Left lung (tissue), 10 donors: ENCODE results near the gene CABP7. TPM values are rescaled to one million over a fixed set of nuclear protein-coding genes. Genes with fewer than 3 reads are reported as not detected.

ENCODE experiments used
- ATAC-seq: fragments of 200-7000 bp; cut with Tn5 transposase; one replicate; pipeline ENCODE4 v1.9.1; 2020; ENCODE audit warnings: moderate library complexity
- DNase-seq, 4 donors: peaks; one replicate each; pipeline ENCODE4 v3.0.0-alpha.2; 2013 to 2020
- H3K27ac ChIP-seq, 2 donors: fragments of 200-600 bp; sonication (generic) in 1 of 2; one replicate each; pipeline versions ENCODE4 v1.5.0 to v1.8.0; 2020 to 2021
- H3K27me3 ChIP-seq, 2 donors: fragments of 200-600 bp; sonication (generic) in 1 of 2; one replicate each; pipeline versions ENCODE4 v1.5.0 to v1.8.0; 2020 to 2021
- H3K36me3 ChIP-seq, 2 donors: fragments of 200-600 bp; sonication (generic) in 1 of 2; one replicate each; pipeline versions ENCODE4 v1.5.0 to v1.8.0; 2020 to 2021
- H3K4me1 ChIP-seq, 2 donors: fragments of 200-600 bp; one replicate each; pipeline ENCODE4 v1.8.0; 2021
- H3K4me3 ChIP-seq, 2 donors: fragments of 200-600 bp; sonication (generic) in 1 of 2; one replicate each; pipeline versions ENCODE4 v1.5.0 to v1.8.0; 2020 to 2021; ENCODE audit warnings: mild to moderate bottlenecking in 1 of 2
- H3K9me3 ChIP-seq, 2 donors: fragments of 200-600 bp; sonication (generic) in 1 of 2; one replicate each; pipeline versions ENCODE4 v1.5.0 to v1.8.0; 2020 to 2021
- intact Hi-C, 2 donors: fragments of 100-400 bp; cut with DNase I; formaldehyde crosslinking; loops; one replicate each; pipeline versions ENCODE4 v1.11.2 to v1.14.2; 2022
- polyA plus RNA-seq, 6 donors: library from polyadenylated mRNA; unstranded; fragments of 120-200 nt; gene quantifications; one replicate each; pipeline ENCODE4 v1.2.1, GENCODE V29; 2013; ENCODE audit not compliant: insufficient read length in 6 of 6
- total RNA-seq, 2 donors: library from RNA; stranded (reverse); fragmentation: NEBNext Ultra II Directional; extraction: Animal tissue kit (Norgen Biotek cat#: 25700); gene quantifications; one replicate each; pipeline ENCODE4 v1.2.1, GENCODE V29; 2021
- TF ChIP-seq, protein P1 (sequence below), 2 donors: fragments of 200-600 bp; sonication (generic) in 1 of 2; IDR thresholded peaks; one replicate each; pipeline versions ENCODE4 v1.5.0 to v1.8.0; 2021; ENCODE audit warnings: antibody characterized with exemption in 2 of 2
- donor health status: DM: no; HTN: yes; CAD: no.
- donor health status: DM: no; HTN: no; CAD: no.

The CABP7 gene
- total and polyA plus RNA-seq, 8 donors, result 0.13 to 0.21 (median 0.17) TPM; not detected in 2

DNA sequence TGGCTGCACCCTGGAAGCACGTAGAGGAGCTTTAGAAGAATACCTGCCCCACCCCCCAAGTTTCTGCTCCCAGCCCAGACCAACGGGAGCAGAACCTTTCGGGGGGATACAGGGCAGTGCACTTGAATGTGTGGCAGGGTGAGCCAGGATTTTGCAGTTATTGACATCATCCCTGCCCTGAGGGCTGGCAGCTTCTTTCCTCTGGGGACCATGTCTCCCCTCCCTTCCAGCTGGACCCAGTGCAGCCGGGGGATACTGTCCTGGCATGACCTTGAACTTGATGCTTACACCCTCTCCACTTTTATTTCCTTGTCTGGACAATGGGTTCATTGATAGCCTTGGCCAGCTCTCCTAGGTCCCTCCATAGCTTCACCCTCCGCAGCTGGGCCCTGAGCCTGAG is 4.1 kb upstream of the CABP7 start:
- intact Hi-C loops, result no loop called here

DNA sequence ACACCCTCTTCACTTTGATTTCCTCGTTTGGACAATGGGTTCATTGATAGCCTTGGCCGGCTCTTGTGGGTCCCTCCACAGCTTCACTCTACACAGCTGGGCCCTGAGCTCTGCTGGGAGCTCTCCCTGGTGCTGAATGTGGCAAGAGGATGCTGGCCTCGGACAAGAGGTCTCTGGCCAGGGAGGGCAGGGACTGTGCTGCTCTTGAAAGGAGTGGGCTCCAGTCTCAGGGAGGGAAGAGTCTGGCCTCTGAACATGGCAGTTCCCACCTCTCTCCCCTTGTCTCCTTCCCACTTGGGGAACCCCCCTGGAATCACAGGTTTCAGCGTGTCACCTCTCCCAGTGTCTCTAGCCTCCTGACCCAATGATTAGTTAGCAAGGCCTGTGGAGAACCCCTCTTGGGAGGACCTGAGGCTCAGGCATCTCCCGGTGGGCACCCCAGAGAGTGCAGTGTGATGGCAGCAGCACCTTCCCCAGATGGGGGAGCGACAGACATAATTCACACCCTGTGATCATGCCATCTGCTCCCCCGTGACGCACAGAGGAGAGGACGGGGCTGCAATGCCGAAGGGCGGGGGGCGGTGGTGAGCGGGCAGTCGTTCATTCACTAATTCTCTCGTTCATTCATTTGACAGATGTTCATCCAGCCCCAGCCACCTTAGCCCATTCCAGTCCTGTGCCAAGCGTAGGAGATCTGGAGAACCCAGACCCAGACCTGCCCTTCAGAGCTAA is 2.8 kb upstream of the CABP7 start:
- intact Hi-C loops, result no loop called here
- peak; percentile 95 for ATAC-seq
- DNase-seq, result peak in 3 of 4 donors; percentile 58 to 86 (median 77)
- Histone ChIP-seq H3K9me3 (no peaks in the 10 kb centered on the region), H3K4me3 (no peak overlapping the region), H3K27ac (no peak overlapping the region), H3K4me1 (peaks cover 0 to 9% of the 10 kb centered on the region in 2 donors), H3K36me3 (no peaks in the 10 kb centered on the region), H3K27me3 (peaks cover 29 to 90% of the 10 kb centered on the region in 2 donors)
- TF ChIP-seq, protein P1, sequence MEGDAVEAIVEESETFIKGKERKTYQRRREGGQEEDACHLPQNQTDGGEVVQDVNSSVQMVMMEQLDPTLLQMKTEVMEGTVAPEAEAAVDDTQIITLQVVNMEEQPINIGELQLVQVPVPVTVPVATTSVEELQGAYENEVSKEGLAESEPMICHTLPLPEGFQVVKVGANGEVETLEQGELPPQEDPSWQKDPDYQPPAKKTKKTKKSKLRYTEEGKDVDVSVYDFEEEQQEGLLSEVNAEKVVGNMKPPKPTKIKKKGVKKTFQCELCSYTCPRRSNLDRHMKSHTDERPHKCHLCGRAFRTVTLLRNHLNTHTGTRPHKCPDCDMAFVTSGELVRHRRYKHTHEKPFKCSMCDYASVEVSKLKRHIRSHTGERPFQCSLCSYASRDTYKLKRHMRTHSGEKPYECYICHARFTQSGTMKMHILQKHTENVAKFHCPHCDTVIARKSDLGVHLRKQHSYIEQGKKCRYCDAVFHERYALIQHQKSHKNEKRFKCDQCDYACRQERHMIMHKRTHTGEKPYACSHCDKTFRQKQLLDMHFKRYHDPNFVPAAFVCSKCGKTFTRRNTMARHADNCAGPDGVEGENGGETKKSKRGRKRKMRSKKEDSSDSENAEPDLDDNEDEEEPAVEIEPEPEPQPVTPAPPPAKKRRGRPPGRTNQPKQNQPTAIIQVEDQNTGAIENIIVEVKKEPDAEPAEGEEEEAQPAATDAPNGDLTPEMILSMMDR (IDR thresholded peaks at IDR 0.05), result no peak

More for the DNA sequence above, 4.1 kb upstream of the CABP7 start:
- H3K36me3 ChIP-seq, result no peaks in the 10 kb centered on the region
- DNase-seq (no peak), ATAC-seq (no peak)
- no peak overlapping the region for H3K4me3 ChIP-seq
- TF ChIP-seq, protein P1 (IDR thresholded peaks at IDR 0.05), result no peak
- peaks cover 0 to 5% of the 10 kb centered on the region in 2 donors for H3K4me1 ChIP-seq
- H3K27me3 ChIP-seq, result peaks cover 19 to 90% of the 10 kb centered on the region in 2 donors
- H3K27ac ChIP-seq, result no peak overlapping the region
- H3K9me3 ChIP-seq, result no peaks in the 10 kb centered on the region

DNA sequence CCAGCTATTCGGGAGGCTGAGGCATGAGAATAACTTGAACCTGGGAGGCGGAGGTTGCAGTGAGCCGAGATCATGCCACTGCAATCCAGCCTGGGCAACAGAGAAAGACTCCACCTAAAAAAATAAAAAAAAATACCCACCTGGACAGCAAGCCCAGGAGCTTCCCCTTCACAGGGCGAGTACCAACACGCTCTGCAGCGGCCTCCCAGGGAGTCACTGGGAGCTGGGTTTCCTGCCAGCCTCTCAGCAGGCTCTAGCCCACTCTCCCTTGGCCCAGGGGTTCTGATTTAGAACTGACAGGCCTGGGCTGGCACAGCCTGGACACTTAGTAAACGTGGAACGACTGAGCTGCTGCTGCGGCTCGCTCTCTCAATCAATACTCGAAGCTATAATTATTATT is 2.0 kb upstream of the CABP7 start:
- H3K4me3 ChIP-seq, result no peak overlapping the region
- H3K27me3 ChIP-seq, result peaks cover 29 to 98% of the 10 kb centered on the region in 2 donors

DNA sequence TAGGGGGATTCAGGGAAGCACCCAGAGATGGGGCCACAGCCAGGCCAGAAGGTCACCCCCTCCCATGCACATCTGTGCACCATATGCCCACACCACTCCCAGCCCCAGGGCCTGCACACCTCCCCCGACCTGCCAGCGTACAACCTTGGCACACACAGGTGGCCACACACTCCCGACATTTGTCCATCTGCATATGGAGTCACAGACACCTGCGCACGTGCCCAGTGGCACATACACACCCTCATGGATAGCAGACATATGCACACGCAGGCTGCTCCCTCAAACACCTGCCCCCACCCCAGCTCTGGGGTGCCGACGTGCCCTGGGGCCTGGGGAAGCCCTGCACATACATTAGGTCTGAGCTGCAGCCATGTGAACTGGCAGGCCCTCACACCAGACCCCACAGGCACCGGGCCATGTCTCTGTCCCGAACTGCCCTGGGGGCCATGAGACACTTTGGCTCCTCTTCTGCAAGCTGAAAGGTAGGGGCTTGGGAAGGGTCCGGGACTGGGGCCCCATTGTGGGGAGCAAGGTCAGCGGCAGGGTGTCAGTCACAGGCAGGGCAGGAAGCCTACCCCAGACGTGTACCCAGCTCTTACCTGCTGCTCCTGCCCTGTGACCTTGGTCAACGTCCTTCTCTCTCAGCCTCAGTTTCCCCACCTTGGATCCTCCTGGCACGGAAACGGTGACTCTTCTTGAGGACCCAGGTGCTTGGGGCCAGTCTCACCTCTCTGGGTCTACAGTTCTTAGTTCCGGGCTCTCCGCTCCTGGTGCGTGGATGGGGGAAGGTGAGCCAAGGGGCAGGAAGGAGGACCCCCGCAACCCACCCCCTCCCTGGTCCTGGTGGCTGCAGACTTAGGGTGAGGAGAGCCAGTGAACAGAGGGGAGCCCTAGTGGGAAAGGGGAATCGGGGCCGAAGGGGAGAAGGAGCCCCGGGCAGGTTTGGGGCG is 579 bp upstream of the CABP7 start:
- intact Hi-C loops, result no loop called here
- H3K4me1 ChIP-seq, result peaks cover 0 to 9% of the 10 kb centered on the region in 2 donors
- DNase-seq, result no peak
- no peak overlapping the region for H3K27ac ChIP-seq
- H3K36me3 ChIP-seq, result no peaks in the 10 kb centered on the region
- no peak overlapping the region for H3K4me3 ChIP-seq
- TF ChIP-seq, protein P1 (IDR thresholded peaks at IDR 0.05), result no peak
- H3K27me3 ChIP-seq, result peaks cover 29 to 95% of the 10 kb centered on the region in 2 donors
- H3K9me3 ChIP-seq, result no peaks in the 10 kb centered on the region
- ATAC-seq, result no peak

More for the DNA sequence above, 2.0 kb upstream of the CABP7 start:
- Histone ChIP-seq H3K27ac (no peak overlapping the region), H3K36me3 (no peaks in the 10 kb centered on the region), H3K9me3 (no peaks in the 10 kb centered on the region), H3K4me1 (peaks cover 0 to 9% of the 10 kb centered on the region in 2 donors)
- ATAC-seq (no peak), DNase-seq (no peak)
- TF ChIP-seq, protein P1 (IDR thresholded peaks at IDR 0.05), result no peak
- intact Hi-C loops, result no loop called here
